Fibroblast of villous mesenchyme (primary cell): ENCODE results near the gene CAMK1D. TPM values are rescaled to one million over a fixed set of nuclear protein-coding genes. Genes with fewer than 3 reads are reported as not detected.
"Not testable (repeated sequence)": the region's sequence is repeated elsewhere in the genome, so short reads cannot be mapped to it uniquely, and the experiment has no call there.

ENCODE experiments used
- DNase-seq: peaks from one replicate; pipeline ENCODE4 v3.0.0-alpha.2; 2010; ENCODE audit warnings: low read depth
- H3K4me3 ChIP-seq: 2 replicates; pipeline ENCODE4 v1.5.1; 2011; ENCODE audit warnings: low read depth, mild to moderate bottlenecking, low read length
- total RNA-seq: library from RNA; depleted of rRNA; stranded (reverse); fragments of >200 nt; gene quantifications from 2 replicates; pipeline ENCODE4 v1.2.3, GENCODE V29; 2012
- TF ChIP-seq, protein P1 (sequence below): IDR thresholded peaks from 2 replicates; pipeline ENCODE4 v1.5.1; 2012; ENCODE audit warnings: low read depth, mild to moderate bottlenecking, low read length; ENCODE audit not compliant: insufficient read depth

The CAMK1D gene
- total RNA-seq, 1 donor, result 1.3 TPM

DNA sequence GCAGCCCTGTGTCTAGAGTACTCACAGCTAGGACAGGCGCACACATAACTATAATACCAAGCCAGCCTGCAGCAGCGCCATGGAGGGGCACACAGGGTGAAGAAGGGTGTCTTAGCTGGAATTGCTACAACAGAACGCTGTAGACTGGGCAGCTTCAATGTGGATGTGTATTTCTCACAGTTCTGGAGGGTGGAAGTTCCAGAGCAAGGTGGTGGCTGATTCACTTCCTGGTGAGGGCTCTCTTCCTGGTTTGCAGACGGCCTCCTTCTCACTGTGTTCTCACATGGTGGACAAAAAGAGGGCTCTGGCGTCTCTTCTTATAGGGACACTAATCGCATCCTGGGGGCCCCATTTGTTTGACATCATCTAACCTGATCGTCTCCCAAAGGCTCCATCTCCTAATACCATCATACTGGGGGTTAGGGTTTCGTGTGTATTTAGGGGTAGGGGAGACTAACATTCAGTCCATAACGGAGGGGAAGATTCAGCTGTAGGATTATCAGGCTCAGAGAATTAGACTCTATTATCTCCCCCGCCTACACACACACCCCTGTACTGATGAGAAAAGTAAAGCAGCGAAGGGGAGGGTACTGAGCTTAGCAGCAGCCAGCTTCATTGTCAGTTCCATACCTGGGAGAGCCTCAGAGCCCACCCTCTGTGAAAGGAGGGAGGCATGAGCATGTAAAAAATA lies 363.1 kb downstream of the CAMK1D start:
- TF ChIP-seq, protein P1, sequence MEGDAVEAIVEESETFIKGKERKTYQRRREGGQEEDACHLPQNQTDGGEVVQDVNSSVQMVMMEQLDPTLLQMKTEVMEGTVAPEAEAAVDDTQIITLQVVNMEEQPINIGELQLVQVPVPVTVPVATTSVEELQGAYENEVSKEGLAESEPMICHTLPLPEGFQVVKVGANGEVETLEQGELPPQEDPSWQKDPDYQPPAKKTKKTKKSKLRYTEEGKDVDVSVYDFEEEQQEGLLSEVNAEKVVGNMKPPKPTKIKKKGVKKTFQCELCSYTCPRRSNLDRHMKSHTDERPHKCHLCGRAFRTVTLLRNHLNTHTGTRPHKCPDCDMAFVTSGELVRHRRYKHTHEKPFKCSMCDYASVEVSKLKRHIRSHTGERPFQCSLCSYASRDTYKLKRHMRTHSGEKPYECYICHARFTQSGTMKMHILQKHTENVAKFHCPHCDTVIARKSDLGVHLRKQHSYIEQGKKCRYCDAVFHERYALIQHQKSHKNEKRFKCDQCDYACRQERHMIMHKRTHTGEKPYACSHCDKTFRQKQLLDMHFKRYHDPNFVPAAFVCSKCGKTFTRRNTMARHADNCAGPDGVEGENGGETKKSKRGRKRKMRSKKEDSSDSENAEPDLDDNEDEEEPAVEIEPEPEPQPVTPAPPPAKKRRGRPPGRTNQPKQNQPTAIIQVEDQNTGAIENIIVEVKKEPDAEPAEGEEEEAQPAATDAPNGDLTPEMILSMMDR, result no peak
- no peak overlapping the region for H3K4me3 ChIP-seq
- no peak for DNase-seq

DNA sequence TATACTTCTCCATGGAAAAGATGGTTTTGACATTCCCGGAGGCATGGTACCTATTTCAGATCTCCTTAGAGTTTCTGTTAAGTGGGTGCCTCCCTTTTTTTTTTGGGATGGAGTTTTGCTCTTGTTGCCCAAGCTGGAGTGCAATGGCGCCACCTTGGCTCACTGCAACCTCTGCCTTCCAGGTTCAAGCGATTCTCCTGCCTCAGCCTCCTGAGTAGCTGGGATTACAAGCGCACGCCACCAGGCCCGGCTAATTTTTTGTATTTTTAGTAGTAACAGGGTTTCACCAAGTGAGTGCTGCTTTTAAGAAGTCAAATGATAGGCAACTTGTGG lies 363.6 kb downstream of the CAMK1D start:
- H3K4me3 ChIP-seq, DNase-seq: not testable (repeated sequence)

GRCh38 chr10:12716042-12716441 lies 366.7 kb downstream of the CAMK1D start:
- no peak overlapping the region for H3K4me3 ChIP-seq
- TF ChIP-seq, protein P1, result no peak
- DNase-seq, result no peak

GRCh38 chr10:12717981-12718707 lies 368.8 kb downstream of the CAMK1D start:
- TF ChIP-seq, protein P1, result peak; percentile 45
- DNase-seq, result peak; percentile 35
- no peak overlapping the region for H3K4me3 ChIP-seq

GRCh38 chr10:12719365-12719764 lies 370.0 kb downstream of the CAMK1D start:
- TF ChIP-seq, protein P1, result no peak
- DNase-seq, result peak; percentile 52

DNA sequence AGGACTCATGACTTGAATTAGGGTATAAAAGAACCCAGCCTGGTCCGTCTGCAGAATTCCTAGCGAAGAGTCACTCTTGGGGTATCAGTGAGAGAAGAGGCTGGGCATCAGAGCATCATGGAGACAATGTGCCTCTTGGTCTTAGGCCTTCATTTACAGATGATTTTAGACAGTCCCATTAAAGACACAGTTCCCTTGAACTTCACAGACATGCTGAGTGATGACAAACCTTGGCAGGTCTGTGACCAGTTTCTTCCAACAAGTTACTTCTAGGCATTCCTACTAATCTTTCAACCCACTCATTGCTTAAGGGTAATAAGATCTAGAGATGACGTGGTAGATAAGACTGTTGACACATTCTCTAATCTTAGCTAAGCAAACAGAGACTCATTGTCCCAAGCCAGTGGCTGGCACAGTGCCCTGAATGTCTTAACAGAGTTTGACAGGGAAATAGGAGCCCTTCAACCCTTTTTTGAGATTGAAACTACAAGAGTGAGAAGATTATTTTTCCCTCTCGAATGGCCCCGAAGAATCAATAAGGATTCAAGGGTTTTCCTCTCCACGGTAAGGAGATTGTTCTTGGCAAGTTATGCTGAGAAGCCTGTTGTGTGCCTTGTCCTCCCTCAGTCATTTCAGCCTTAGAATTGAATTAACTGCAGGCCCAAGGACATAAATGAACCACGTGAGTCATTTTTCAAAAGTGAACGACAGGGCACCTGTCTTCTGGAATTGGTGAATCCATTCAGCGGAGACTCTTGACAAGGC lies 371.1 kb downstream of the CAMK1D start:
- TF ChIP-seq, protein P1, result no peak
- DNase-seq, result peak; percentile 85

More at GRCh38 chr10:12719365-12719764, 370.0 kb downstream of the CAMK1D start:
- no peak overlapping the region for H3K4me3 ChIP-seq

DNA sequence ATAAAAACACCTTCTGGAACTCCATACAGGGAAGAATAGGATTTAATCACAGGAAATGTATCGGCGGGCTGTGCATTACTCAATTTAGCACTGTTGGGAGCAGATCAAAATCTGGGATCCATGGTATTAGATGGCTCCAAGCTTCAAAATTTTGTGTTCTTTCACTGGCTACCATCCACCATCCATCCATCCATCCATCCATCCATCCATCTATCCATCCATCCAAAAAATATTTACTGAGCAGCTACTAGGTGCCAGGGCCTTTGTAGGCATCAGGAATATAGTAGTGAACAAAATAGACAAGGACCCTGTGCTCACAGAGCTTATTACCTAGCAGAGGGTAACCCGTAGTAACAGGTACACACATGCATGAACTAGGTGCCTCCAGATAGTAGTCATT lies 372.0 kb downstream of the CAMK1D start:
- H3K4me3 ChIP-seq, result no peak overlapping the region
- DNase-seq, result no peak
- TF ChIP-seq, protein P1, result no peak

More for the DNA sequence above, 371.1 kb downstream of the CAMK1D start:
- no peak overlapping the region for H3K4me3 ChIP-seq
